ENCODE data around the gene PRKAR2B.

DNA sequence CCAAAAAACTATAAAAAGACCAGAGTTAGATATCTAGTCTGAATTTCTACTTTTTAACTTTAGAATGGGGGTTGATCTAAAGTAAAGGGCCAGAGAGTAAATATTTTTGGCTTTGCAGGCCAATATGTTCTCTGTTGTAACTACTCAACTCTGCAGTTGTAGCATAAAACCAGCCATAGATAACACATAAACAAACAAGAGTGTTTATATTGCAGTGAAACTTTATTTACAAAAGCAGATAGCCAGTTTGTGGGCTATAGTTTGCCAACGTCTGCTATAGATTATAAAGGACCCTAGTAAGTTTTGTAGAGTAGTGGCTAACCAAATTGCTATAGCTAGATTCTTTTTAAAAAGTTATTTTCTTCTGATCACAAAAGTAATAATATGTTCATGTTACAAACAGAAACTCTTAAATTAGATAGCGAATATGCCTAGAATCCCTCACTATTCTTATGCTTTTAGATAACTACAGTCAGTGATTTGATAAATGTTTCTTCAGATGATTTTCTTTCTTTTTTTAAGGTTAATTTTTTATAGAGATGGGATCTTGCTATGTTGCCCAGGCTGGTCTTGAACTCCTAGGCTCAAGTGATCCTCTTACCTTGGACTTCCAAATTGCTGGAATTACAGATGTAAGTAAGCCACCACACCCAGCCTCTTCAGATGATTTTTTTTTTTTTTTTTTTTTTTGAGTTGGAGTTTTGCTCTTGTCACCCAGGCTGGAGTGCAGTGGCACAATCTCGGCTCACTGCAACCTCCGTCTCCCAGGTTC, 100.7 kb downstream of the PRKAR2B start:
- TF ChIP-seq, protein P1, sequence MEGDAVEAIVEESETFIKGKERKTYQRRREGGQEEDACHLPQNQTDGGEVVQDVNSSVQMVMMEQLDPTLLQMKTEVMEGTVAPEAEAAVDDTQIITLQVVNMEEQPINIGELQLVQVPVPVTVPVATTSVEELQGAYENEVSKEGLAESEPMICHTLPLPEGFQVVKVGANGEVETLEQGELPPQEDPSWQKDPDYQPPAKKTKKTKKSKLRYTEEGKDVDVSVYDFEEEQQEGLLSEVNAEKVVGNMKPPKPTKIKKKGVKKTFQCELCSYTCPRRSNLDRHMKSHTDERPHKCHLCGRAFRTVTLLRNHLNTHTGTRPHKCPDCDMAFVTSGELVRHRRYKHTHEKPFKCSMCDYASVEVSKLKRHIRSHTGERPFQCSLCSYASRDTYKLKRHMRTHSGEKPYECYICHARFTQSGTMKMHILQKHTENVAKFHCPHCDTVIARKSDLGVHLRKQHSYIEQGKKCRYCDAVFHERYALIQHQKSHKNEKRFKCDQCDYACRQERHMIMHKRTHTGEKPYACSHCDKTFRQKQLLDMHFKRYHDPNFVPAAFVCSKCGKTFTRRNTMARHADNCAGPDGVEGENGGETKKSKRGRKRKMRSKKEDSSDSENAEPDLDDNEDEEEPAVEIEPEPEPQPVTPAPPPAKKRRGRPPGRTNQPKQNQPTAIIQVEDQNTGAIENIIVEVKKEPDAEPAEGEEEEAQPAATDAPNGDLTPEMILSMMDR (IDR thresholded peaks at IDR 0.05): no peak
- TF ChIP-seq POLR2A (IDR thresholded peaks at IDR 0.05) (no peak), POLR2AphosphoS5 (IDR thresholded peaks at IDR 0.05) (no peak)

Data from breast epithelium (tissue), 3 donors.